Measurements from ENCODE around the gene GINS1.
"Not testable (repeated sequence)": the region's sequence is repeated elsewhere in the genome, so short reads cannot be mapped to it uniquely, and the experiment has no call there.

Gene GINS1

DNA sequence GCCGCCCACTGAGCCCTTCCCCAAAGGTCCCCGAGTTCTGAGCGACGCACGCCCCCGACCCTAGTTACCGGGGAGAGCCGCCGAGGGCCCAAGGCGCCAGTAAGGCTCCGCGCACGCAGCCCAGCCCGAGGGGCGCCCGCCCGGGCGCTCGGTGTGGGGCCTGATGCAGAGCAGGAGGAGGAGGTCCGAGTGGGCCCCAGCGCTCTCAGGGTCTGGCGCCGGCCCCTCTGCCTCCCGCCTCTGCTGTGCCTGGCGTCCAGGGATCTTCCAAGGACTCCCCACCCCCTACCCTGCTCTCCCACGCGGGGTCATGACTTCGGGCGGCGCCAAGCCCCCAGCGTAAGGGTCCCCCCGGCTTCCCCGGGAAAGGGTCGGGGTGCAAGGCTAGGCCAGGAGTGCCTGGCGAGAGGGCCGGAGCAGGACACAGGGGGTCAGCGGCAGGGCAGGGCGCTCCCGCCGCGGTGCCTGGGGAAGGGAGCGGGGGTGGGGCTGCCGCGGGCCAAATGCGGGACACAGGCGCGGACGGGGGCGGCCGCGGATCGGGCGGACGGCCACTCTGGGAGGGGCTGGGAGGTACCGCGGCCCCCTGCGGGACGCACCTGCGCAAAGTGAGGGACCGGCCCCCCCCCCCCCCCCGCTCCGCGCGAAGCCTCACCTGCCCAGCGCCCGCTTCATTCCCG, 17.5 kb upstream of the GINS1 start:
- no peak for DNase-seq (ENCODE audit: low read depth in 2 of 2)

DNA sequence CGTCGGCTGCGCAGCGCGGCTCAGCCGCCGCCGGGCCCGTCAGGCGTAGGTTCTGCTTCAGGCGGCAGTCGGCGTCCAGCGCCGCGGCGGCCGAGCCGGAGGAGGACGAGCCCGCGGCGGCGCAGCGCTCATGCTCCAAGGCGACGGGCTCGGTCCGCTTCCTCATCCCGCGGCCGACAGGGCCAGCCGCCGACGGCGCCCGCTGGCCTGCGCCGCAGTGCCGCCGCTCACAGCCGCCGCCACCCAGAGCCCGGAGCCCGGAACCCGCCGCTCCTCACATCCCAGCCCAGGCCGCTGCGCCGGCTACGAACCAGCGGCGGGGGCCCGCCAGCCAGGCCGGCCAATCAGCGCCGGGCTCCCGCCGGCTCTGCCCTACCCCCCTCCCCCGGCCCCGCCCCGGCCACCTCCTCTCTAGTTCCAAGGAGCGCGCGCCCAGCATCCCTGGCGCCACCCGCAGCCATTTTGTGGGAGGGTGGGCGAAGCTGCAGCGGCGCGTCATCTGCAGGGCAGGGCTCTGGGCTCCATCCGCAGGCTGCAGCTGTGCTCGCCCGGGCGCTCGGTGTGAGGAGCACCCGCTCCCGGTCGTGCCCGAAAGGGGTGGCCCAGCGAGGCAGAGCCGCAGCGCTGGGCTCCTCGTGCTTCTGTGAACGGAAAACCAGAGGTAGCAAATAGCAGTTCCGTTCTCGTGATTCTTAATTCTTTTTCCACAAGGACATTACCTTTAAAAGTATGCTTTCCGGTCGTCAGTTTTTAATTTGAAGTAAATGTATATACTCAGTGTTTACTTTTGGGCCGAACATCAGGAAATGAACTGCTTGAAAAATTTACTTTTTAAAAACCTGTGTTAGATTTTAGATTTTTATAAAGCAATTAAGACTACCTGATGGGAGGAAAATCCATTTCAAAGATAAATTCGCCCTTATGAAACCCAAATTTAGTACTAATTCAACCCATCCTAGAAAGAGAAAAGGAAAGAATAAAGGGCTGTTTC, 16.6 kb upstream of the GINS1 start, which contains the start of gene ABHD12:
ABHD12 (minus strand) TSS at position 298 of the 991 bp plus-strand sequence; CDS start at position 166, 132 bp downstream.
- peak; percentile 83 for DNase-seq (ENCODE audit: low read depth in 2 of 2)

DNA sequence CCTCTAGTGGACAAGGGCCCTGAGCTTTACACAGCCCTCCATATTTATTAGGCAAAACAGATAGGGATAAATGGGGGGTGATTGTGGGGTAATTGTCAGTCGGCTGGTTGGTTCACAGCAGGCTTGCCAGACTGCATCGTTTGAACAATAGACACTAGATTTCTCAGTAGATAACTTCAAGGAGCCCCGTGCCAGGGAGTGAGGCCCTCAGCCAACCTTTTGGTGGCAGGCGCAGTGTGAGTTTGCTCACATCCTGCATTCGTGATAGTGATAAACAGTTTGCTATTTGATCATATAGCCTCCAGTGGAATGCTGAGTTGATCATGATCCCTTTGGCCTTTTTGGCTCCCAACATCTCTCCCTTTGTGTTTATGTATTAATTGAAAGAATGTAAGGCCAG, 13.2 kb upstream of the GINS1 start:
- DNase-seq (ENCODE audit: low read depth in 2 of 2): no peak

DNA sequence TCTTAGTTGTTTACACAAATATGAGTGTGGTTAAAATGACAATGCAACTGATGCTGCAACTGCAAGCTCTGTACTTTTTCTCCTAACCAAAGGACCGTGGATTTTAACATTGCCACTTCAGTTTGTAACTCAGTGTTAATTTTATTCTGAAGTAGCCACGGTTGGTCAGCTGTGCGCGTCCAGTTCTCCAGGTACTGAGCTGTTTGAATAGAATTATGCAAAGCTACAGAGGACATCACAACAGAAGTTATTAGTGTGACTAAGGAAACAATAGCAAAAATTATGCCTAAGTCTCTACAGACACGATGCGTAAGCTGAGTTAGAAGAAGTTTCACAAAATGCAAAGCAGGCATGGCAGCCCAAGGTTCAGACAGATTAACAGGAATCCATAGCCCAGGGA, 12.5 kb upstream of the GINS1 start:
- no peak for DNase-seq (ENCODE audit: low read depth in 2 of 2)

DNA sequence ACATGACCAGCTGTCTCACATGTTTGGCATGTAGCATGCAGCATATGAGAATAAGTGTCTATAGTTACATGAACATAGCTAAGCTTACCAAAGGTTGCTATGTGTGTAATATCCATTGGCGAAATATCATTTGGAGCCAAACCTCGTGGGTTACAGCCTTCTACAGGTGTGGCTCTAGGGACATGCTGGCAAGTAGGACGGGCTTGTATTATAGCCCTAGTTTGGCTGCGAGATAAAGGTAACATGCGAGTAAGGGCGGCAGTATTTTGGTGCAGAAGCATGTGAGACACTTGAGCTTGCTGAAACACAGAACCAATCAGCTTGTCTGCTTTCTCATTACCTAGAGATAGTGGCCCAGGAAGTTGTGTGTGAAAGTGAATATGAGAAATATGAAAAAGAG, 10.4 kb upstream of the GINS1 start:
- no peak for DNase-seq (ENCODE audit: low read depth in 2 of 2)

DNA sequence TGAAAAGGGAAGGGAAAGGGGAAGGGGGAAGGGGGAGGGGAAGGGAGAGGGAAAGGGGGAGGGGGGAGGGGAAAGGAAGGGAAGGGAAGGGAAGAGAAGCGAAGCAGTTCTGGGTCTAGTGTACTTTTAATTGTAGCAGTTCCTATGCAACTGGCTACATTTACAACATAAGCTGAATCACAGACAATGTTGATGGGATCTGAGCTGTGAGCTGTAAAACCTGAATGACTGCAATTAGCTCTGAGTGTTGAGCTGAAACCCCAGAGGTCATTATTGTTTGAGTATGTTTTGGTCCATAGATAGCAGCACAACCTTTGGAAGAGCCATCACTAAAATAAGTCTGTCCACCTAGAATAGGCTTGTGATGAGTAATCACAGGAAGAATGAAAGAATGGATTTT, 9.7 kb upstream of the GINS1 start:
- DNase-seq (ENCODE audit: low read depth in 2 of 2): no peak

DNA sequence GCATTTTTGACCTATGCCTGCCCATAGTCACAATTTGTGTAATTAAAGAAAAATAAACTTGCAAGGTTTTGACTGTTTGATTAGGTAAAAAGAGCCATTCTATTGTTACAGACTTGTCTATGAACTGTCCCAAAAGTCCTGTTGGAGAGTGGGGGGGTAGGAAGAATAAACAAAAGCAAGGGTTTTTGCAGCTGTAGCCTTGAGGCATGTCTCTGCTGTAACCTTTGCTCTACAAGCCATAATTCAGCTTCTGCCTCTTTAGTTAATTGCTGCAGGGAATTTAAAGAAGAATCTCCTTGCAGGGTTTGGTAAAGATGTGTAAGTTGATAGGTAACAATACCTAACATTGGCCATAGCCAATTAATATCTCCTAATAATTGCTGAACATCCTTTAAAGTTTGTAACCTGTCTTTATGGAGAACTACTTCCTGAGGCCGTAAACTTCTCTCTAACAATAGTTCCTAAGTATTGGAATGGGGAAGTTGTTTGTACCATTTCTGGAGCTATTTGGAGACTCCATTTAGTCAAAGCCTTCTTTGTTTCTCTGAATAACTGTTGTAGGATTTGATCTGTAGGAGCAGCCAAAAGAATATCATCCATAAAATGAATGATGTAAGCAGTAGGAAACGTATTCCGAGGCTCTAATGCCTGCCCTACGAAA, 9.0 kb upstream of the GINS1 start:
- DNase-seq (ENCODE audit: low read depth in 2 of 2): no peak

DNA sequence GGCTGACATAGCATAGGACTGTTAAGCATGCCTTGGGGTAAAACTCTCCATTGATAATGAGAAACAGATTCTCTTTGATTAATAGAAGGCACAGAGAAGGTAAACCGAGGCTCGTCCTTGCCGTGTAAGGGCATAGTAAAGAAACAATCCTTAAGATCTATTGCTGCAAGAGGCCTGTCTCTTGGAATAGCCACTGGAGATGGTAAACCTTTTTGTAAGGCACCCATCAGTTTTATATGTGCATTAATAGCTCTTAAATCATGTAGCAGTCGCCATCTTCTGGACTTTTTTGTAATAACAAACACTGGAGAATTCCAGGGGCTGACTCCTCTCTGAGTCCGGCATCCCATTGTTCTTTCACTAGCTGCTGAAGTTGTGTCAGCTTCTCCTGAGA, 8.4 kb upstream of the GINS1 start:
- DNase-seq (ENCODE audit: low read depth in 2 of 2): no peak

DNA sequence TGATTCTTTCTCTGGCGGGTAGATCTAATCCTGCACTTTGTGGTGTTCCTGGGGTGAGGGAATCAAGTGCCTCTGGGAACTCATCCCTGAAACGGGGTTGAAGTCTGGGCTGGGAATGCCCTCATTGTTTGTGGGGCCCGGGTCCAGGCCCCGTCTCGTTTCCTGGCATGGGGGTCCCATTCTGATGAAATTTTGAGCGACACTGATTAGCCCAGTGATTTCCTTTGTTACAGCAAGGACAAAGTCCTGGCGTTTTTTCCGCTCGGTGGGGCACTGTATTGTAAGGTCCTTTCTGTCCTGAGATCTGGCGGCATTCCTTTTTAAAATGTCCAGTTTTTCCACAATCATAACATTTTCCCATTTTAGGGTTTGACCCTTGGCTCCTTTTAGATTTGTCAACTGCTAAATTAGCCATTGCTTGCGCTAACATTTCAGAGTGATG, 7.2 kb upstream of the GINS1 start:
- DNase-seq (ENCODE audit: low read depth in 2 of 2): not testable (repeated sequence)

DNA sequence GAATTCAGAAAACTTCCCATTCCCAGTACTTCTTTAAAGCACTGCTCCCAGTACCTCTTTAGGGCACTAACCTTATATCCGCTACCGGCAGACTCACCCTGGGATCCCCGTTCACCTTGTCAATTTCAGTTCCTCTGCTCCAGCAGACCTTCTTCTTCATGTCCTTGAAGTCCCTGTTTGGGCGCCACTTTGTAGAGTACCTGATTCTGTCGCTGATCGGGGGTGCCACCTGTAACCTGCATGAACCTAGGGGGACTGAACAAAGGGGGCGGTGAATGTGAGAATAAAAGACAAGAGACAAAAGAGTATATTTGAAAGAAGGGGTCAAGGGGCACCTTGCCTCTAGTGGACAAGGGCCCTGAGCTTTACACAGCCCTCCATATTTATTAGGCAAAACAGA, 4.9 kb upstream of the GINS1 start:
- DNase-seq (ENCODE audit: low read depth in 2 of 2): no peak

DNA sequence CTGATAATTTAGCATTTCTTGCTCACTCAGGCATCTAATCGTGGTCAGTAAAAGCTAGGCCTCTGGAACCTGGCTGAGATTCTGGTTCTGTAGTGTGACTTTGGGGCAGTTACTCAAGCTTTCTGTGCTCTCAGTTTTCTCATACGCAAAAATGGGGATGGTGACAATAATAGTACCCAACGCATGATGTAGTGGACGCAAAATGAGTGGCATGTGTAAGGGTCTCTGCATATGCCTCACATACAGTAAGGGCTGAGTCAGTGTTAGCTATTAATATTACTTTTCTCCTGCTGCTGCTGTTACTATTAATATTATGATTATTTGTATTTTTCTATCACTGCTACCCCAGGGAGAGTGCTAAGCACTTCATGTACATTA, 686 bp downstream of the GINS1 start:
- no peak for DNase-seq (ENCODE audit: low read depth in 2 of 2)

DNA sequence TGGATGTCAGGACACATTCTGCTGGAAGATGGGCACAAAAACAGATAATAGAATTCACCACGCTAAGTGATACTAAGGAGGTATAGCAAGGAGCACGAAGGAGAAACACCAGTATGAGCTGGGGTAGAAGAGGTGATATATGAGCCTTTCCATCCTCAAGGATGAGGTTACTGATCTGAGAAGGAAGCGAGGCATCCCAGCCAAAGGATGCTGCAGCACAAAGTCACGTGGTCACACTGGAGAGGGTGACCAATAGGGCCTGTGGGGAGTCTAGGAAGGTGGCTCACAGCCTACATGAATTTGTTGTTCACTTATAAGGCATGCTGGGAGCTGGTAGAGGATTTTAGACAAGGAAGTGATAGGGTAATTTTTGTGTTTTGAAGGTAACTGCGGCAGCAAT, 1.4 kb downstream of the GINS1 start:
- no peak for DNase-seq (ENCODE audit: low read depth in 2 of 2)

DNA sequence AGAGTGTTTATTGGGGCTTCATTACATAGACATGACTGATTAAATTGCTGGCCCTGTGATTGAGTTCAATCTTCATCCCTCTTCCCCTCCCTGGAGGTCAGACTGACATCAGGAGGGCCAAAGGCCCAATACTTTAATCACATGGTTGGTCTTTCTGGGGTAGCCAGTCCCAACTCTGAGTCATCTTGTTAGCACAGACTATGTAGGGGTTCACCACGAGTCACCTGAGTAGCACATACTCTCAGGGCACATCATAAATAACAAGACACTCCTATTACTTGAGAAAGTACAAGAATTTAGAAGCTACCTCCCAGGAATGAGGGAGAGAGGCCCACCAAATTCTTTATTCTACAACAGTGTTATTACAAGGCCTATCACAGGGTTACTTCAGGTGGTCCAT, 11.3 kb downstream of the GINS1 start:
- DNase-seq (ENCODE audit: low read depth in 2 of 2): no peak

DNA sequence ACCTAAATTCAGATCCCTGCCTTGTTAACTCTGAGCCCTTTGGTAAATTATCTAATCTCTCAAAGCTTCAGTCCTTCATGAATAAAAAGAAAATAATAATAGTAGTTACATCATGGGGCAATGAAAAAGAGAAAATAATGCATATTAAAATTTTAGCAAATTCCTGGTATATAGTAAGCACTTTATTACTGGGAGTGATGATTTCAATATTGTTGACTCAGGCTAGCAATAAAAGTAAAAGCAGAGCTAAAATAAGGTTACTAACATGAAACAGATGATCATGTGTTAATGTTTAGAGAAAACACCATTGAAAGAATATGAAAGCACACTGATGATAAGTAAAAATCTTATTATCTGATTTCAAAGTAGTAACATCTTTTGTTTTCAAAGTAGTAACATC, 13.6 kb downstream of the GINS1 start:
- DNase-seq (ENCODE audit: low read depth in 2 of 2): no peak

DNA sequence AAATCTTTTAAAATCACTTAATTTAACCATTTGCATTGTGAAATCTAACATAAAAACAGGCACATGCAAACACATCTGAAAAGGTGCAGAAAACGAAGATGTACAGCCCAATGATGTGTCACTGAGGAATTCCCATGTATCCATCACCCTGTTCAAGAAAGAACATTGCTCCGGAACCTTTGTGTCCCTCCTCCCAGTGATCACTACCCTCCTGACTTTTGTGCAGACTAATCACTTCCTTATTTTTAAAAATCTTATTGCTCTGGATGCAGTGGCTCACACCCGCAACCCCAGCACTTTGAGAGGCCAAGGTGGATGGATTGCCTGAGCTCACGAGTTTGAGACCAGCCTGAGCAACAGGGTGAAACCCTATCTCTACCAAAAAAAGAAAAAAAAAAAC, 14.6 kb downstream of the GINS1 start:
- DNase-seq (ENCODE audit: low read depth in 2 of 2): no peak

DNA sequence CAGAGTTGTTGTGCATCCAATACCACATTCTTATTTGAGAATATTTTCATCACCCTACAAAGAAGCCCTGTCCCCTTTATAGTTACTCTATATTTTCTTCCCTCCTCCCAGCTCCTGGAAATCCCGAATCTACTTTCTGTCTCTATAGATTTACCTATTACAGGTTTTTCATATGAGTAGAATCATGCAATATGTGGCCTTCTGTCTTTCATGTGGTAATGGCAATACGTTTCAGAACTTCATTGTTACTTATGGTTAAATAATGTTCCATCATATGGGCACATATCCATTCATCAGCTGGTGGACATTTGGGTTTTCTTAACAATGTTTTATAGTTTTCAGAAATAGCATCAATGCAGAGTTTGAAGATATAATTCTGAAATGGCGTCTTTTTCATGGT, 17.1 kb downstream of the GINS1 start:
- no peak for DNase-seq (ENCODE audit: low read depth in 2 of 2)

DNA sequence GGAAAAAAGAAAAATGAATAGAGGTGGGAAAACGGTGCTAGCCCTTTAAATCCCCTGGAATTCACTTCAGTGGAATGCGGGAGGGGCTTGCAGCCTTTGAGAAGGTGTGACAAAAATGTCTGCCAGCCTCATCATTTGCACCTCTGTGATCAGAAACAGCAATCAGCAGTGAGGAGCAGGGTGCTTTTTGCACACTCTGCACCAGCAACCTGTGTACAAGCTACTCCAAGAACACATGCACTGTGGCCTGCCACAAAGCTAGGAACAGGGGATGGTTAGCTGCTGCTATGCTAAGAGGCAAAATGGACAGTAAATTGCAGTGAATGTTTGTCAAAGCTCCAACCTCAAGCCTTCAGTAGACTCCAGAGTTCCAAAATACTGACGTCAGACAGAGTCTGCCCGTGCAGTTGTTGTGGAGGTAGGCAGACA, 29.7 kb downstream of the GINS1 start:
- DNase-seq (ENCODE audit: low read depth in 2 of 2): no peak

DNA sequence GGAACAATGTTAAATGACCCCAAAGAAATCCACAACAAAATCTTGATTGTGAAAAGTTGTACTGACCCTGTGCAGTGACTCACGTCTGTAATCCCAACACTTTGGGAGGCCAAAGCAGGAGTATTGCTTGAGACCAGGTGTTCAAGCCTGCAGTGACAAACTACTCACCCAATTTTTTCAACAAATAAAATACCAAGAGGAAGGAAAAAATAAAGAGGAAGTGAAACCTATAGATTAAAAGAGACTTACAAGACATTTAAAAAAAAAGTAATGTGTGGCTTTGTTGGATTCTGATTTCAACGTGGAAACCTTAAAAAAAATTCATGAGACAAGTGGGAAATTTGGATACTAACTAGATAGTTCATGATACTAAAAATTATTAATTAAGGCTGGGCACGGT, 31.9 kb downstream of the GINS1 start:
- no peak for DNase-seq (ENCODE audit: low read depth in 2 of 2)

DNA sequence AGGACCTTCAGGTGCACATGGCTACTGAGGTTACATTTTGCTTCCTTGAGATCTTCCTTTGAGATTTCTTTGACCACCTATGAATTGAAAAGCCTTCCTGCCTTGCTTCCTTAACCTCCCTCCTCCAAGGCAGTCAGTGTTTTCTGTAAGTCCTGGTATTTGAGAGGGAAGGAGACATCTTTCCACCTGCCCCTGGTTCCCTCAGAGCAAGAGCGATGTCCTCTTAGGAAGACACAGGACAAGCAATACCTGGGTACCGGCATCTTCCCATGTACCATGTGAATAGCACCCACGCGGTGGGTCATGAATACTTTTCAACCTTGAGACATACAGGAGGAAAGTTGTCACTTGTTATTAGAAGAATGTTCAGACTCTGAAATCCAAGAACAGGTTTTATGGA, 37.1 kb downstream of the GINS1 start:
- DNase-seq (ENCODE audit: low read depth in 2 of 2): no peak

DNA sequence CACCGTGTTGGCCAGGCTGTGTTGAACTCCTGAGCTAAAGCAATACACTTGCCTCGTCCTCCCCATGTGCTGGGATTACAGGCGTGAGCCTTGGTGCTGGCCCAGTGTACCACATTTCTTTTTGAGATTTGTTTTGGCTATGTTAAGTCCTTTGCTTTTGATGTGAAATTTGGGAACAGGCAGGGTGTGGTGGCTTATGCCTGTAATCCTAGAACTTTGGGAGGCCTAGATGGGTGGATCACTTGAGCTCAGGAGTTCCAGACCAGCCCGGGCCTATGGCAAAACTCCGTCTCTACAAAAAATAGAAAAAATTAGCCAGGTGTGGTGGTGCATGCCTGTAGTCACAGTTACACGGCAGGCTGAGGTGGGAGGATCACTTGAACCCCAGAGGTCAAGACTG, 40.2 kb downstream of the GINS1 start:
- no peak for DNase-seq (ENCODE audit: low read depth in 2 of 2)

DNA sequence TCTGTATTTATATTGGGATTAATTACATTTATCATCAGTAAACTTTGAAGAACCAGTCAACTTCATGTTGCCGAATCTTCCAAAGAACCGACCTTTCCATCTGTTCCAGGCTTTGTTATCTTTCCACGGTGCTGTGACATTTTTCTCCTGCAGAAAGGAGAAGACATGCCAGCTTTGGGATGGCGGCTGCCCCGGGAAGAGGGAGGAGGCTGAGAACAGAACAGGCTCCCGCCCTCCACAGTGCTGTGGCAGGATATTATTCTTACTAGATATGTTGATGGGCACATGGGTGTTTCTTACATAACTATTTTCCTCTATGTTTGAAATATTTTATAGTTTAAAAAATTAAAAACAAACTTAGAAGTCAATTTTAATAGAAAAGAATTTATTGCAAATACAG, 44.9 kb downstream of the GINS1 start:
- DNase-seq (ENCODE audit: low read depth in 2 of 2): no peak

DNA sequence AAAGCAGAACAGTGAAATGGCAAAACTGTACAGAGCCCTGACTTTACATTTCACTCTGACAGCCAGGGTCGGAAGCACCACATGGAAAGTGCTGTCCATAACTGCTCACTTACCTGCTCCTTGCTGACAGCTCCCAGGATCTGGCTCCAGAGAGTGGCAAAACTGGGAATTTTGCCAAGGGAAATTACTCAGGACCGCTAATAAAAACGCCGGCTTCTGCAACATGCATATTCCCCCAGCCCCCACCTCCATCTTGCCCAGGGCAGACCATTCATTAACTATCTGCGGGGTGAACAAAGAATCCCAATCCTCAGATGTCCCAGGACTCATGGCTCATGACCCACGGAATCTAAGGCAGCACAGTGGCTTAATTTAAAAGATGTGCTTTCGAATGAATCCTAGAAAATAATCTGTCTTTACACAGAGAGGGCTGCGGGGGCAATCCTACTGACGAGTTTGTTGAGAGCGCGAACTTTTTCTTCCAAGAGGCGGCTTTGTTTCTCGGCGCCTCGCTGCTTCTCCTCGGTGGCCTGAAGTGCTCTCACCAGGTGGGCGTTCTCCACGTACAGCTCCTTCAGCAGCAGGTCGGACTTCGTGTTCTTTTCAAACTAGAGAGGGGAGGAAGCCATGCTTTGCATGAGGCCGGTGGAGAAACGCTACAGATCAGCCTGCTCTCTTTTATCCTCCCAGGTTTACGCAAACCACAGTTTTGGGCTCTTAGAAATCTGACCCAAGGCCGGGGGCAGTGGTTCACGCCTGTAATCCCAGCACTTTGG, 45.8 kb downstream of the GINS1 start:
- no peak for DNase-seq (ENCODE audit: low read depth in 2 of 2)
